Cardiac septum (tissue), 1 donor: ENCODE measurements around the gene ATP6V1A. TPM values are rescaled to one million over a fixed set of nuclear protein-coding genes. Genes with fewer than 3 reads are reported as not detected.
"Not testable (repeated sequence)": the region's sequence is repeated elsewhere in the genome, so short reads cannot be mapped to it uniquely, and the experiment has no call there.

Experiments used
- DNase-seq: peaks from one replicate; pipeline ENCODE4 v3.0.0-alpha.2; 2020; ENCODE audit warnings: low spot score
- intact Hi-C: fragments of 100-400 bp; cut with DNase I; formaldehyde crosslinking; loops from one replicate; pipeline ENCODE4 v1.14.0; 2022
- total RNA-seq: library from RNA; stranded (reverse); fragmentation: NEBNext Ultra II Directional; extraction: Animal tissue kit (Norgen Biotek cat#: 25700); gene quantifications from one replicate; pipeline ENCODE4 v1.2.1, GENCODE V29; 2021
- donor health status: DM: no; HTN: no; CAD: no.

ATP6V1A gene
- total RNA-seq, 1 donor from 2014 or later = 17.4 TPM

DNA sequence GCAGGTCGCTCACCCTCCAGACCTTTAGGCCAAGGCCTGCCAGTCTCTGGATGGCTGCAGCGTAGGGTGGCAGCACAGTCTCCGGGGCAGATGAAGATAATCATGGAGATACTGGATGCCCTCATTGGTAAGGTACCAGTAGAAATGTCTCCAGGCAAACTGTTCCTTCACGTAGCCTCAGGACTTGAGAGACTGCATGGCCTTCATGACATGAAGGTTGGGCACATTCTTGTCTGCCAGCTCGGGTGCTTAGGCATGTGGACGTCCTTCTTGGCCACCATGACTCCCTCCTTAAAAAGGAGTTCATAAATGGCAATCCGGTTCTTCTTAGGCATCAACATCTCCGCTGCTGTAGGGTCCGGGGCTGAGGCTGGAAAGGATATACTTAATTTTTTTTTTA, 103.6 kb downstream of the ATP6V1A start:
- intact Hi-C loops, DNase-seq: not testable (repeated sequence)

GRCh38 chr3:113852506-113852905, 105.7 kb downstream of the ATP6V1A start:
- intact Hi-C loops = no loop called here
- DNase-seq = no peak

Other genes starting within 250 kb of the ATP6V1A start
- gene SPICE1, start 231.9 kb upstream of the ATP6V1A start, total RNA-seq = 3.6 TPM
- gene SIDT1, start 214.5 kb upstream of the ATP6V1A start, total RNA-seq = 0.89 TPM
- 16.3 TPM for gene USF3, start 50.4 kb upstream of the ATP6V1A start, total RNA-seq
- 68.5 TPM for gene NAA50, start 786 bp upstream of the ATP6V1A start, total RNA-seq
- gene GRAMD1C, start 91.8 kb downstream of the ATP6V1A start, total RNA-seq = 0.70 TPM
- gene ZDHHC23, start 201.0 kb downstream of the ATP6V1A start, total RNA-seq = 2.9 TPM